ENCODE measurements around the gene NLRP11. TPM values are rescaled to one million over a fixed set of nuclear protein-coding genes. Genes with fewer than 3 reads are reported as not detected.
"Not testable (repeated sequence)": the region's sequence is repeated elsewhere in the genome, so short reads cannot be mapped to it uniquely, and the experiment has no call there.

Gene NLRP11
- total and polyA plus RNA-seq, 10 of the 15 experiments (the other 5 are each of a cell fraction or from before 2014, with no cell fraction given), result 0.02 to 16.2 (median 0.09) TPM; not detected in 5

DNA sequence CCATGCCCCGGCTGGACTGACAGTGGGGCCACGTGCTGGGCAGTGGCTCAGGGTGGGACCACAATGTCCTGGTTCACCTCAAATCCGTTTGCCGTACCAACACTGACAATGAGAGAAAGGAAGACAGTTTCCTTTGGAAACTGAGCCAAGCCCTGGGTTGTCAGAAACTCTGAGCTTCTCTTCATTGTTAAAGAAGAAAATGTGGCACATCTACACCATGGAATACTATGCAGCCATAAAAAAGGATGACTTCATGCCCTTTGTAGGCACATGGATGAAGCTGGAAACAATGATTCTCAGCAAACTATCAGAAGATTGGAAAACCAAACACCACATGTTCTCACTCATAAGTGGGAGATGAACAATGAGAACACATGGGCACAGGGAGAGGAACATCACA lies 75.0 kb downstream of the NLRP11 start:
- FAIRE-seq; ATAC-seq; in situ Hi-C loops (cut with MboI): not testable (repeated sequence)

DNA sequence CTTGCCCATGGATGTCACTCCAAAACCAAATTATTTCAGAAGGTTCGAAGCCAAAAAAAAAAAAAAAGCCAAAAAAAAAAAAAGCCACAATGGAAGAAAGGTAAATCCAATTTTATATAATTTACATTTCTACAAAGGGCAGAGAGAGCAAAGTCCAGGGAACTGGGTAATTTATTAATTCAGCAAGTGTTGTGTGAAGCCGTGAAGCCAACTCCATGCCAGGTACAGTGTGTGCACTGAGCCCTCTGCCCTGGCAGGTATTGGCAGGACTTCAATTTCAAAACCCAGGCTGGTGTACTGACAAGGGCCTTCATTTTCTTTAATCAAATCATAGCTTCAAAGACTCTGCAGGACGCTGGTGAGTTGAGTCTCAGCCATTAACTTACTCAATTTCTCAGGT lies 78.4 kb downstream of the NLRP11 start:
- intact Hi-C loops (cut with micrococcal nuclease; ENCODE audit: unreplicated experiment), result no loop called here
- no peak for FAIRE-seq
- Histone ChIP-seq H3K27me3 (replicated peaks in 1 of 2; ENCODE audit: control insufficient read depth in 2 of 2, insufficient read depth in 2 of 2, low read length in 1 of 2) (no peaks in the 10 kb centered on the region), H3K27ac (ENCODE audit: control insufficient read depth, insufficient read depth) (no peak overlapping the region), H4K20me1 (ENCODE audit: control insufficient read depth, insufficient read depth) (no peaks in the 10 kb centered on the region), H2AFZ (ENCODE audit: control insufficient read depth, low read depth, low read length) (no peak overlapping the region), H3K79me2 (ENCODE audit: control insufficient read depth, insufficient read depth, low read length) (no peaks in the 10 kb centered on the region), H3K4me2 (ENCODE audit: control insufficient read depth, insufficient read depth) (no peak overlapping the region), H3K4me1 (ENCODE audit: control insufficient read depth, insufficient read depth, low read length) (no peaks in the 10 kb centered on the region), H3K36me3 (ENCODE audit: control insufficient read depth in 2 of 2, insufficient read depth in 2 of 2, low read length in 1 of 2) (no peaks in the 10 kb centered on the region), H3K4me3 (no peak overlapping the region), H3K9me3 (replicated peaks; ENCODE audit: control insufficient read depth, insufficient read depth, low read length) (no peaks in the 10 kb centered on the region), H3K9ac (ENCODE audit: control insufficient read depth, insufficient read depth, low read length) (no peak overlapping the region)
- ChIA-PET POLR2A (no interaction called here), CTCF (no interaction called here), RAD21 (ENCODE audit: unreplicated experiment) (no interaction called here), SMC1A (ENCODE audit: uncharacterized antibody, unreplicated experiment) (no interaction called here)
- in situ Hi-C loops (cut with MboI), result no loop called here
- BruUV-seq (replicated peaks), result no TSS peak
- no peak for ATAC-seq
- 37% methylated on average over 3 of the region's 3 CpGs for WGBS (ENCODE audit: insufficient coverage, insufficient replicate concordance, low lambda C conversion rate, missing lambda C conversion rate)
- no peak for DNase-seq (ENCODE audit: low read depth, low spot score)
- TF ChIP-seq ZNF274 (IDR thresholded peaks at IDR 0.05; ENCODE audit: insufficient read depth, insufficient read length) (no peak), RELA (IDR thresholded peaks at IDR 0.05; ENCODE audit: borderline replicate concordance, partially characterized antibody) (no peak), ZNF384 (IDR thresholded peaks at IDR 0.05; ENCODE audit: borderline replicate concordance, low read depth, low read length) (no peak), BACH1 (IDR thresholded peaks at IDR 0.05; ENCODE audit: borderline replicate concordance) (no peak), ZZZ3 (IDR thresholded peaks at IDR 0.05; ENCODE audit: control insufficient read depth, insufficient read length, low read depth) (no peak), SREBF2 (IDR thresholded peaks at IDR 0.05; ENCODE audit: low read length) (no peak)
- TF ChIP-seq, protein P1, sequence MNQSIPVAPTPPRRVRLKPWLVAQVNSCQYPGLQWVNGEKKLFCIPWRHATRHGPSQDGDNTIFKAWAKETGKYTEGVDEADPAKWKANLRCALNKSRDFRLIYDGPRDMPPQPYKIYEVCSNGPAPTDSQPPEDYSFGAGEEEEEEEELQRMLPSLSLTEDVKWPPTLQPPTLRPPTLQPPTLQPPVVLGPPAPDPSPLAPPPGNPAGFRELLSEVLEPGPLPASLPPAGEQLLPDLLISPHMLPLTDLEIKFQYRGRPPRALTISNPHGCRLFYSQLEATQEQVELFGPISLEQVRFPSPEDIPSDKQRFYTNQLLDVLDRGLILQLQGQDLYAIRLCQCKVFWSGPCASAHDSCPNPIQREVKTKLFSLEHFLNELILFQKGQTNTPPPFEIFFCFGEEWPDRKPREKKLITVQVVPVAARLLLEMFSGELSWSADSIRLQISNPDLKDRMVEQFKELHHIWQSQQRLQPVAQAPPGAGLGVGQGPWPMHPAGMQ (IDR thresholded peaks at IDR 0.05; ENCODE audit: borderline replicate concordance), result no peak
- TF ChIP-seq, protein P2, sequence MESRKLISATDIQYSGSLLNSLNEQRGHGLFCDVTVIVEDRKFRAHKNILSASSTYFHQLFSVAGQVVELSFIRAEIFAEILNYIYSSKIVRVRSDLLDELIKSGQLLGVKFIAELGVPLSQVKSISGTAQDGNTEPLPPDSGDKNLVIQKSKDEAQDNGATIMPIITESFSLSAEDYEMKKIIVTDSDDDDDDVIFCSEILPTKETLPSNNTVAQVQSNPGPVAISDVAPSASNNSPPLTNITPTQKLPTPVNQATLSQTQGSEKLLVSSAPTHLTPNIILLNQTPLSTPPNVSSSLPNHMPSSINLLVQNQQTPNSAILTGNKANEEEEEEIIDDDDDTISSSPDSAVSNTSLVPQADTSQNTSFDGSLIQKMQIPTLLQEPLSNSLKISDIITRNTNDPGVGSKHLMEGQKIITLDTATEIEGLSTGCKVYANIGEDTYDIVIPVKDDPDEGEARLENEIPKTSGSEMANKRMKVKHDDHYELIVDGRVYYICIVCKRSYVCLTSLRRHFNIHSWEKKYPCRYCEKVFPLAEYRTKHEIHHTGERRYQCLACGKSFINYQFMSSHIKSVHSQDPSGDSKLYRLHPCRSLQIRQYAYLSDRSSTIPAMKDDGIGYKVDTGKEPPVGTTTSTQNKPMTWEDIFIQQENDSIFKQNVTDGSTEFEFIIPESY (IDR thresholded peaks at IDR 0.05), result no peak
- TF ChIP-seq, protein P3, sequence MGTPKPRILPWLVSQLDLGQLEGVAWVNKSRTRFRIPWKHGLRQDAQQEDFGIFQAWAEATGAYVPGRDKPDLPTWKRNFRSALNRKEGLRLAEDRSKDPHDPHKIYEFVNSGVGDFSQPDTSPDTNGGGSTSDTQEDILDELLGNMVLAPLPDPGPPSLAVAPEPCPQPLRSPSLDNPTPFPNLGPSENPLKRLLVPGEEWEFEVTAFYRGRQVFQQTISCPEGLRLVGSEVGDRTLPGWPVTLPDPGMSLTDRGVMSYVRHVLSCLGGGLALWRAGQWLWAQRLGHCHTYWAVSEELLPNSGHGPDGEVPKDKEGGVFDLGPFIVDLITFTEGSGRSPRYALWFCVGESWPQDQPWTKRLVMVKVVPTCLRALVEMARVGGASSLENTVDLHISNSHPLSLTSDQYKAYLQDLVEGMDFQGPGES (IDR thresholded peaks at IDR 0.05), result no peak

More for the DNA sequence above, 75.0 kb downstream of the NLRP11 start:
- H3K4me3 ChIP-seq; H3K4me1 ChIP-seq (ENCODE audit: control insufficient read depth, insufficient read depth, low read length); H3K27me3 ChIP-seq (replicated peaks in 1 of 2; ENCODE audit: control insufficient read depth in 2 of 2, insufficient read depth in 2 of 2, low read length in 1 of 2); H3K9me3 ChIP-seq (replicated peaks; ENCODE audit: control insufficient read depth, insufficient read depth, low read length); H3K9ac ChIP-seq (ENCODE audit: control insufficient read depth, insufficient read depth, low read length); RAD21 ChIA-PET (ENCODE audit: unreplicated experiment); H4K20me1 ChIP-seq (ENCODE audit: control insufficient read depth, insufficient read depth); CTCF ChIA-PET; H3K36me3 ChIP-seq (ENCODE audit: control insufficient read depth in 2 of 2, insufficient read depth in 2 of 2, low read length in 1 of 2); BruUV-seq (replicated peaks); DNase-seq (ENCODE audit: low read depth, low spot score); intact Hi-C loops (cut with micrococcal nuclease; ENCODE audit: unreplicated experiment); H3K79me2 ChIP-seq (ENCODE audit: control insufficient read depth, insufficient read depth, low read length); H2AFZ ChIP-seq (ENCODE audit: control insufficient read depth, low read depth, low read length); H3K4me2 ChIP-seq (ENCODE audit: control insufficient read depth, insufficient read depth); POLR2A ChIA-PET; SMC1A ChIA-PET (ENCODE audit: uncharacterized antibody, unreplicated experiment); H3K27ac ChIP-seq (ENCODE audit: control insufficient read depth, insufficient read depth): not testable (repeated sequence)
- WGBS (ENCODE audit: insufficient coverage, insufficient replicate concordance, low lambda C conversion rate, missing lambda C conversion rate), result 35% methylated on average over 4 of the region's 4 CpGs
